K562 (cell line): ENCODE measurements around the gene NHSL2. TPM values are rescaled to one million over a fixed set of nuclear protein-coding genes. Genes with fewer than 3 reads are reported as not detected.

Experiments
- ATAC-seq: fragments of 200-7000 bp; cut with Tn5 transposase; 3 replicates; pipeline ENCODE4 v1.9.1; 2020; ENCODE audit warnings: moderate library complexity
- BruUV-seq: library from RNA; stranded (reverse); fragments of 400-500 nt; replicated peaks from 2 replicates; lab custom pipeline; 2021; lab: Mats Ljungman, UMichigan
- CTCF ChIA-PET: fragments of 300-600 bp; formaldehyde crosslinking; extraction: SDS; loops from one replicate; lab custom pipeline; 2021; ENCODE audit warnings: low intra/inter-chr PET ratio; lab: Yijun Ruan, JAX
- POLR2A ChIA-PET: fragments of 300-600, 350-650 bp; sonication (Branson Sonifier 250); formaldehyde crosslinking; extraction: SDS; loops from one replicate; lab custom pipeline; 2021; ENCODE audit warnings: antibody characterized with exemption, inconsistent platforms; lab: Yijun Ruan, JAX
- DNase-seq, 4 experiments: peaks; one replicate each; pipeline versions ENCODE4 v3.0.0 to v3.0.0-alpha.2; 2011 to 2018; ENCODE audit warnings: low spot score in 3 of 4, mixed read lengths in 3 of 4; ENCODE audit errors: extremely low read depth in 1 of 4
- FAIRE-seq: peaks from 2 replicates; lab custom pipeline; 2011; peaks lifted over from hg19 to GRCh38; lab: Jason Lieb, UNC
- H2AFZ ChIP-seq: 2 replicates; pipeline ENCODE4 v1.6.0; 2011; ENCODE audit warnings: low read depth, low read length, control low read depth, inconsistent platforms
- H3K27ac ChIP-seq: fragments of 200-600 bp; 3 replicates; pipeline ENCODE4 v1.8.0; 2011; ENCODE audit warnings: low read depth, mild to moderate bottlenecking, control low read depth, inconsistent platforms, low read length, moderate library complexity, mixed read lengths; ENCODE audit errors: extremely low read depth
- H3K27me3 ChIP-seq, 2 experiments: fragments of 300-600 bp in 1 of 2; 2 replicates in 1 of 2; 3 replicates in 1 of 2; pipeline versions ENCODE4 v1.6.0 to v1.8.0; 2011; ENCODE audit warnings: inconsistent platforms in 2 of 2, low read length in 2 of 2, mild to moderate bottlenecking in 1 of 2, mixed read lengths in 1 of 2, moderate library complexity in 1 of 2; ENCODE audit not compliant: control insufficient read depth in 2 of 2, insufficient read depth in 2 of 2
- H3K36me3 ChIP-seq: fragments of 300-600 bp; 3 replicates; pipeline ENCODE4 v1.8.0; 2011; ENCODE audit warnings: mild to moderate bottlenecking, low read length, inconsistent platforms; ENCODE audit not compliant: control insufficient read depth, insufficient read depth
- H3K4me1 ChIP-seq, 2 experiments: fragments of 200-600 bp in 1 of 2; replicated peaks in 1 of 2; 2 replicates in 1 of 2; 3 replicates in 1 of 2; pipeline versions ENCODE4 v1.5.1 to v1.8.0; 2011; ENCODE audit warnings: inconsistent platforms in 2 of 2, low read length in 2 of 2, mild to moderate bottlenecking in 1 of 2, mixed read lengths in 1 of 2, moderate library complexity in 1 of 2; ENCODE audit not compliant: control insufficient read depth in 2 of 2, insufficient read depth in 2 of 2
- H3K4me2 ChIP-seq: 2 replicates; pipeline ENCODE4 v1.6.1; 2011; ENCODE audit warnings: low read length, control low read depth, inconsistent platforms, mixed read lengths; ENCODE audit not compliant: insufficient read depth
- H3K4me3 ChIP-seq: fragments of 200-600 bp; sonication (generic), shearing (Covaris generic); 2 replicates; pipeline ENCODE4 v1.5.1; 2016; ENCODE audit warnings: control low read depth, inconsistent platforms
- H3K79me2 ChIP-seq: fragments of 200-600 bp; 3 replicates; pipeline ENCODE4 v1.8.0; 2011; ENCODE audit warnings: low read length, inconsistent platforms; ENCODE audit not compliant: control insufficient read depth, insufficient read depth
- H3K9ac ChIP-seq, 2 experiments: 2 replicates each; pipeline versions ENCODE4 v1.6.0 to v1.6.1; 2011; ENCODE audit warnings: low read depth in 2 of 2, low read length in 2 of 2, control low read depth in 1 of 2, inconsistent platforms in 1 of 2, mild to moderate bottlenecking in 1 of 2, mixed read lengths in 1 of 2; ENCODE audit not compliant: insufficient read depth in 1 of 2
- H3K9me1 ChIP-seq: one replicate; pipeline ENCODE4 v1.6.0; 2011; ENCODE audit warnings: inconsistent platforms, mild to moderate bottlenecking, low read length, moderate library complexity; ENCODE audit not compliant: control insufficient read depth, insufficient read depth
- H3K9me3 ChIP-seq: replicated peaks from 2 replicates; pipeline ENCODE4 v1.5.1; 2011; ENCODE audit warnings: low read depth, low read length, inconsistent platforms; ENCODE audit not compliant: control insufficient read depth, insufficient read depth
- H4K20me1 ChIP-seq: replicated peaks from 2 replicates; pipeline ENCODE4 v1.6.1; 2011; ENCODE audit warnings: low read length, inconsistent platforms, mixed read lengths; ENCODE audit not compliant: control insufficient read depth, insufficient read depth
- ARID1B ChIP-seq: fragments of 450-650 bp; IDR thresholded peaks from 2 replicates; pipeline ENCODE4 v1.6.1; 2016; ENCODE audit warnings: antibody characterized with exemption, mild to moderate bottlenecking, inconsistent platforms
- HMBOX1 ChIP-seq: sonication (generic); IDR thresholded peaks from 2 replicates; pipeline ENCODE4 v1.6.1; 2016
- KLF1 ChIP-seq: fragments of 450-650 bp; IDR thresholded peaks from 2 replicates; pipeline ENCODE4 v1.6.1; 2016; ENCODE audit warnings: missing genetic modification characterization, missing compliant biosample characterization
- WGBS: fragments of 100-300 bp; shearing (Covaris generic); methylation state at CpG from one replicate; pipeline ENCODE4 v1.1.6; 2016; ENCODE audit warnings: low coverage, mixed read lengths; ENCODE audit not compliant: insufficient coverage; ENCODE audit errors: missing lambda C conversion rate; 5-methylcytosine and 5-hydroxymethylcytosine counted together
- in situ Hi-C: fragments of 300-500 bp; cut with MboI; formaldehyde crosslinking; loops from 4 replicates; pipeline ENCODE4 v1.15.0; 2018; ENCODE audit warnings: inconsistent platforms, mixed read lengths
- intact Hi-C: fragments of 100-400 bp; cut with micrococcal nuclease; formaldehyde crosslinking; loops from 2 replicates; pipeline ENCODE4 v1.14.2; 2022
- polyA plus RNA-seq, 8 experiments: library from polyadenylated mRNA; depleted of rRNA in 4 of 8; stranded (reverse) in 5 of 8; unstranded in 3 of 8; fragments of >200 nt; fragmentation: Nextera tagmentation in 2 of 8; fragmentation: Illumina TruSeq in 1 of 8; extraction: Ambion mirVana in 2 of 8; extraction: Trizol in 1 of 8; gene quantifications; 2 replicates each; pipeline versions ENCODE4 v1.2.1 to v1.2.3, GENCODE V29; 2011 to 2014; ENCODE audit warnings: inconsistent platforms in 1 of 8, missing spikeins in 1 of 8
- total RNA-seq, 7 experiments: library from RNA; depleted of rRNA in 6 of 7; stranded (reverse); fragments of >200 nt in 6 of 7; fragmentation: Illumina TruSeq in 2 of 7; extraction: Trizol in 2 of 7; gene quantifications; 2 replicates each; pipeline versions ENCODE4 v1.2.1 to v1.2.3, GENCODE V29; 2011 to 2021; ENCODE audit warnings: low replicate concordance in 1 of 7
- TF ChIP-seq, protein P1 (sequence below): sonication (generic); formaldehyde crosslinking; IDR thresholded peaks from 2 replicates; pipeline ENCODE4 v1.8.1; 2023; ENCODE audit warnings: mild to moderate bottlenecking, missing genetic modification reagents
- TF ChIP-seq, protein P2 (sequence below): fragments of 450-650 bp; formaldehyde crosslinking; IDR thresholded peaks from 2 replicates; pipeline ENCODE4 v1.4.0; 2020; ENCODE audit warnings: mild to moderate bottlenecking, moderate library complexity

The NHSL2 gene
- total and polyA plus RNA-seq, 9 of the 15 experiments (the other 6 are each of a cell fraction or from before 2014, with no cell fraction given) = 0.02 TPM; not detected in 8

GRCh38 chrX:72130156-72130761, 219.6 kb downstream of the NHSL2 start:
- POLR2A ChIA-PET = interaction anchor here (0.8 kb wide), 1 partner anchor 20 kb away, joined by 3 read pairs; no protein-coding TSS in a partner anchor
- no peak overlapping the region for H2AFZ ChIP-seq
- no peak for FAIRE-seq
- peaks cover 0 to 51% of the 10 kb centered on the region in 2 experiments; a peak in 3 of 5 replicates for H3K27me3 ChIP-seq
- no peak overlapping the region for H3K4me3 ChIP-seq
- no peaks in the 10 kb centered on the region for H3K36me3 ChIP-seq
- no peak overlapping the region for H3K27ac ChIP-seq
- CTCF ChIA-PET = no interaction called here
- DNase-seq = no peak
- H3K4me1 ChIP-seq = peaks cover 0 to 10% of the 10 kb centered on the region in 2 experiments; a peak in 2 of 5 replicates
- H4K20me1 ChIP-seq = peaks cover under 1% of the 10 kb centered on the region; the same call in 1 of the 2 replicates
- BruUV-seq = no TSS peak
- H3K9me1 ChIP-seq = no peaks in the 10 kb centered on the region
- in situ Hi-C loops = no loop called here
- no peak for ATAC-seq
- WGBS = 15% methylated on average over 10 of the region's 12 CpGs
- intact Hi-C loops = no loop called here
- H3K9ac ChIP-seq = no peak overlapping the region
- no peaks in the 10 kb centered on the region for H3K9me3 ChIP-seq
- no peak overlapping the region for H3K4me2 ChIP-seq
- TF ChIP-seq, protein P1, sequence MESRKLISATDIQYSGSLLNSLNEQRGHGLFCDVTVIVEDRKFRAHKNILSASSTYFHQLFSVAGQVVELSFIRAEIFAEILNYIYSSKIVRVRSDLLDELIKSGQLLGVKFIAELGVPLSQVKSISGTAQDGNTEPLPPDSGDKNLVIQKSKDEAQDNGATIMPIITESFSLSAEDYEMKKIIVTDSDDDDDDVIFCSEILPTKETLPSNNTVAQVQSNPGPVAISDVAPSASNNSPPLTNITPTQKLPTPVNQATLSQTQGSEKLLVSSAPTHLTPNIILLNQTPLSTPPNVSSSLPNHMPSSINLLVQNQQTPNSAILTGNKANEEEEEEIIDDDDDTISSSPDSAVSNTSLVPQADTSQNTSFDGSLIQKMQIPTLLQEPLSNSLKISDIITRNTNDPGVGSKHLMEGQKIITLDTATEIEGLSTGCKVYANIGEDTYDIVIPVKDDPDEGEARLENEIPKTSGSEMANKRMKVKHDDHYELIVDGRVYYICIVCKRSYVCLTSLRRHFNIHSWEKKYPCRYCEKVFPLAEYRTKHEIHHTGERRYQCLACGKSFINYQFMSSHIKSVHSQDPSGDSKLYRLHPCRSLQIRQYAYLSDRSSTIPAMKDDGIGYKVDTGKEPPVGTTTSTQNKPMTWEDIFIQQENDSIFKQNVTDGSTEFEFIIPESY = no peak
- no peak for TF ChIP-seq ARID1B
- TF ChIP-seq, protein P2, sequence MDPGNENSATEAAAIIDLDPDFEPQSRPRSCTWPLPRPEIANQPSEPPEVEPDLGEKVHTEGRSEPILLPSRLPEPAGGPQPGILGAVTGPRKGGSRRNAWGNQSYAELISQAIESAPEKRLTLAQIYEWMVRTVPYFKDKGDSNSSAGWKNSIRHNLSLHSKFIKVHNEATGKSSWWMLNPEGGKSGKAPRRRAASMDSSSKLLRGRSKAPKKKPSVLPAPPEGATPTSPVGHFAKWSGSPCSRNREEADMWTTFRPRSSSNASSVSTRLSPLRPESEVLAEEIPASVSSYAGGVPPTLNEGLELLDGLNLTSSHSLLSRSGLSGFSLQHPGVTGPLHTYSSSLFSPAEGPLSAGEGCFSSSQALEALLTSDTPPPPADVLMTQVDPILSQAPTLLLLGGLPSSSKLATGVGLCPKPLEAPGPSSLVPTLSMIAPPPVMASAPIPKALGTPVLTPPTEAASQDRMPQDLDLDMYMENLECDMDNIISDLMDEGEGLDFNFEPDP (CRISPR knock-in tag) = no peak
- no peak for TF ChIP-seq HMBOX1
- no peak for TF ChIP-seq KLF1
- no peaks in the 10 kb centered on the region for H3K79me2 ChIP-seq
